D721Med (cell line): ENCODE results near the gene FBN1.

Experiments
- DNase-seq: peaks from one replicate; pipeline ENCODE4 v3.0.0; 2011; ENCODE audit warnings: low spot score; ENCODE audit not compliant: insufficient read length
- FAIRE-seq: peaks from 2 replicates; lab custom pipeline; 2011; peaks lifted over from hg19 to GRCh38; lab: Jason Lieb, UNC
- CTCF ChIP-seq: IDR thresholded peaks from 2 replicates; pipeline ENCODE4 v1.5.1; 2012; ENCODE audit warnings: mild to moderate bottlenecking, control low read depth; ENCODE audit not compliant: insufficient read depth; ENCODE audit errors: missing control alignments

The FBN1 gene

GRCh38 chr15:48462688-48463087, 182.8 kb downstream of the FBN1 start:
- FAIRE-seq (no peak), DNase-seq (no peak)
- TF ChIP-seq CTCF = no peak

GRCh38 chr15:48459571-48460442, 185.7 kb downstream of the FBN1 start:
- FAIRE-seq (no peak), DNase-seq (no peak)
- TF ChIP-seq CTCF = no peak

- no peak for FAIRE-seq
- TF ChIP-seq CTCF = no peak
- no peak for DNase-seq
Observed at GRCh38 chr15:48458876-48459275, 186.6 kb downstream of the FBN1 start.

- no peak for TF ChIP-seq CTCF
- FAIRE-seq = no peak
- DNase-seq = no peak
Observed at GRCh38 chr15:48456134-48456533, 189.4 kb downstream of the FBN1 start.

GRCh38 chr15:48451736-48452135, 193.8 kb downstream of the FBN1 start:
- no peak for FAIRE-seq
- TF ChIP-seq CTCF = no peak
- DNase-seq = no peak

- FAIRE-seq = no peak
- TF ChIP-seq CTCF = no peak
- no peak for DNase-seq
Observed at GRCh38 chr15:48451241-48451640, 194.3 kb downstream of the FBN1 start.

GRCh38 chr15:48449734-48450133, 195.8 kb downstream of the FBN1 start:
- TF ChIP-seq CTCF = no peak
- no peak for DNase-seq
- no peak for FAIRE-seq
